Suprapubic skin (tissue), 4 donors: ENCODE results near the gene SEPTIN10. TPM values are rescaled to one million over a fixed set of nuclear protein-coding genes. Genes with fewer than 3 reads are reported as not detected.

ENCODE experiments used
- DNase-seq, 2 donors: peaks; one replicate each; pipeline ENCODE4 v3.0.0-alpha.2; 2019; ENCODE audit warnings: low spot score in 2 of 2
- H3K27ac ChIP-seq: fragments of 200-600 bp; sonication (generic); one replicate; pipeline ENCODE4 v1.5.1; 2019
- H3K27me3 ChIP-seq: fragments of 200-600 bp; sonication (generic); one replicate; pipeline ENCODE4 v1.5.1; 2019
- H3K36me3 ChIP-seq: fragments of 200-600 bp; sonication (generic); one replicate; pipeline ENCODE4 v1.5.1; 2019
- H3K4me1 ChIP-seq: fragments of 200-600 bp; sonication (generic); one replicate; pipeline ENCODE4 v1.5.1; 2019
- H3K4me3 ChIP-seq: fragments of 200-600 bp; sonication (generic); one replicate; pipeline ENCODE4 v1.5.1; 2019; ENCODE audit warnings: mild to moderate bottlenecking
- H3K9me3 ChIP-seq: fragments of 200-600 bp; sonication (generic); one replicate; pipeline ENCODE4 v1.5.1; 2019
- CTCF ChIP-seq, 2 donors: fragments of 200-600 bp in 1 of 2; fragments of 450-650 bp in 1 of 2; sonication (generic) in 1 of 2; IDR thresholded peaks; one replicate each; pipeline ENCODE4 v1.5.1; 2016 to 2019; ENCODE audit warnings: antibody characterized with exemption in 2 of 2, mild to moderate bottlenecking in 1 of 2, moderate library complexity in 1 of 2
- EP300 ChIP-seq: sonication (generic); formaldehyde crosslinking; IDR thresholded peaks from one replicate; pipeline ENCODE4 v1.6.1; 2017; ENCODE audit warnings: antibody characterized with exemption
- POLR2A ChIP-seq, 2 donors: fragments of 450-650 bp; IDR thresholded peaks; one replicate each; pipeline ENCODE4 v1.6.1; 2017; ENCODE audit warnings: antibody characterized with exemption in 2 of 2, mild to moderate bottlenecking in 2 of 2, moderate library complexity in 2 of 2
- POLR2AphosphoS5 ChIP-seq, 3 donors: sonication (generic); formaldehyde crosslinking; IDR thresholded peaks; one replicate each; pipeline ENCODE4 v1.6.1; 2017; ENCODE audit warnings: antibody characterized with exemption in 3 of 3
- WGBS: methylation state at CpG from one replicate; pipeline ENCODE4 v1.1.5; 2018; 5-methylcytosine and 5-hydroxymethylcytosine counted together
- total RNA-seq, 4 donors: library from RNA; depleted of rRNA; stranded (reverse); fragments of >200 nt; gene quantifications; one replicate each; pipeline ENCODE4 v1.1.0, GENCODE V29; 2016

SEPTIN10 gene
- total RNA-seq, 4 donors from 2014 or later = 92.7 to 152 (median 110) TPM

- peak in 1 of 2 donors; percentile 62 for DNase-seq
- H3K4me3 ChIP-seq = no peak overlapping the region
- H3K27me3 ChIP-seq = no peaks in the 10 kb centered on the region
- TF ChIP-seq CTCF (IDR thresholded peaks at IDR 0.05) (no peak), EP300 (no peak), POLR2AphosphoS5 (IDR thresholded peaks at IDR 0.05) (no peak), POLR2A (IDR thresholded peaks at IDR 0.05) (no peak)
- H3K9me3 ChIP-seq = no peaks in the 10 kb centered on the region
- 97% methylated on average over 5 of the region's 5 CpGs for WGBS
- peaks cover 11% of the 10 kb centered on the region for H3K4me1 ChIP-seq
- no peaks in the 10 kb centered on the region for H3K36me3 ChIP-seq
- H3K27ac ChIP-seq = no peak overlapping the region
These were observed 81.1 kb downstream of the SEPTIN10 start for GRCh38 chr2:109532728-109533076.

GRCh38 chr2:109531896-109532727 lies 81.7 kb downstream of the SEPTIN10 start:
- TF ChIP-seq EP300 = no peak
- DNase-seq = peak in 1 of 2 donors; percentile 34
- H3K27ac ChIP-seq = no peak overlapping the region

GRCh38 chr2:109531221-109531620 lies 82.5 kb downstream of the SEPTIN10 start:
- Histone ChIP-seq H3K4me1 (peaks cover 11% of the 10 kb centered on the region), H3K27ac (no peak overlapping the region), H3K36me3 (no peaks in the 10 kb centered on the region), H3K27me3 (no peaks in the 10 kb centered on the region), H3K4me3 (no peak overlapping the region), H3K9me3 (no peaks in the 10 kb centered on the region)
- 82% methylated on average over 5 of the region's 5 CpGs for WGBS
- TF ChIP-seq POLR2AphosphoS5 (IDR thresholded peaks at IDR 0.05) = no peak
- no peak for DNase-seq

More at GRCh38 chr2:109531896-109532727, 81.7 kb downstream of the SEPTIN10 start:
- WGBS = 92% methylated on average over 10 of the region's 10 CpGs
- no peak overlapping the region for H3K4me3 ChIP-seq
- no peaks in the 10 kb centered on the region for H3K9me3 ChIP-seq
- no peaks in the 10 kb centered on the region for H3K27me3 ChIP-seq
- peaks cover 11% of the 10 kb centered on the region for H3K4me1 ChIP-seq
- H3K36me3 ChIP-seq = no peaks in the 10 kb centered on the region

- Histone ChIP-seq H3K27ac (no peak overlapping the region), H3K36me3 (no peaks in the 10 kb centered on the region), H3K9me3 (no peaks in the 10 kb centered on the region), H3K27me3 (no peaks in the 10 kb centered on the region), H3K4me1 (peaks cover 11% of the 10 kb centered on the region), H3K4me3 (no peak overlapping the region)
- 81% methylated on average over 6 of the region's 6 CpGs for WGBS
- TF ChIP-seq POLR2A (IDR thresholded peaks at IDR 0.05) (no peak), POLR2AphosphoS5 (IDR thresholded peaks at IDR 0.05) (no peak), CTCF (IDR thresholded peaks at IDR 0.05) (no peak), EP300 (no peak)
- no peak for DNase-seq
These were observed 83.1 kb downstream of the SEPTIN10 start for GRCh38 chr2:109530712-109531111.

- Histone ChIP-seq H3K4me1 (peaks cover 11% of the 10 kb centered on the region), H3K4me3 (no peak overlapping the region), H3K27ac (no peak overlapping the region), H3K9me3 (no peaks in the 10 kb centered on the region), H3K36me3 (no peaks in the 10 kb centered on the region), H3K27me3 (no peaks in the 10 kb centered on the region)
- DNase-seq = peak in 1 of 2 donors; percentile 54
- WGBS = 71% methylated on average over 16 of the region's 16 CpGs
- TF ChIP-seq EP300 (no peak), POLR2AphosphoS5 (IDR thresholded peaks at IDR 0.05) (no peak), POLR2A (IDR thresholded peaks at IDR 0.05) (no peak), CTCF (IDR thresholded peaks at IDR 0.05) (no peak)
These were observed 84.0 kb downstream of the SEPTIN10 start for GRCh38 chr2:109529532-109530449.
